Testis (tissue), 2 donors: ENCODE measurements around the gene STYXL2.

ENCODE experiments used
- POLR2A ChIP-seq: fragments of 450-650 bp; IDR thresholded peaks from one replicate; pipeline ENCODE4 v1.6.1; 2017; ENCODE audit warnings: antibody characterized with exemption, mild to moderate bottlenecking, moderate library complexity
- TF ChIP-seq, protein P1 (sequence below), 3 experiments: fragments of 450-650 bp in 2 of 3; fragments of 200-600 bp in 1 of 3; sonication (generic) in 1 of 3; IDR thresholded peaks; one replicate each; pipeline ENCODE4 v1.5.1; 2016 to 2019; ENCODE audit warnings: antibody characterized with exemption in 3 of 3, mild to moderate bottlenecking in 2 of 3, moderate library complexity in 1 of 3

DNA sequence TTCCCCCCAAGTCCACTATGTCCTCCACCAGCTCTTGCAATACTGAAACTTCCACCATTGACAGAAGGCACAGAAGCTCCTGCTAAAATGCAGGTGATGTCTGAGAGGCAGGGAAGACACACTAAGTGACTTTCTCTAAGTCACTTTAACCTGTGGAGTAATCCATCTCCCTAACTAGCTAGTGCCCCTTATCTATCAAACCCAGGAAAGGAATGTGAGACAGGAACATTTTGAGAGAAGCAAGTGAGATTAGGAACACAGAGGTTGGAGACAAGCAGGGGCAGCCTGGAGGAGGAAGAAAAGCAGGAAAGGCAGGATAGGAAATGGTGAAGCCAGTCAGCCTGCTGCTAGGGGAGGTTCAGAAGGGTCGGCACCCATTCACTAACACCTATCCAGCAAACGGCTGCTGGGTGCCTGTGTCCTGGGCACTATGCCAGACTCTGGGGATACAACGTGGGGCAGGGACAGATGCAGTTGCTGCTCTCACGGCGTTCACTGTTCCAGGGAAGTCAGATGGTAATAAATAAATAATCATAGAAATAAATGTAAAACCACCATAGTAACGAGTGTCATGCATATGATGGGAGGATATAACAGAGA is 10.7 kb upstream of the STYXL2 start:
- TF ChIP-seq, protein P1, sequence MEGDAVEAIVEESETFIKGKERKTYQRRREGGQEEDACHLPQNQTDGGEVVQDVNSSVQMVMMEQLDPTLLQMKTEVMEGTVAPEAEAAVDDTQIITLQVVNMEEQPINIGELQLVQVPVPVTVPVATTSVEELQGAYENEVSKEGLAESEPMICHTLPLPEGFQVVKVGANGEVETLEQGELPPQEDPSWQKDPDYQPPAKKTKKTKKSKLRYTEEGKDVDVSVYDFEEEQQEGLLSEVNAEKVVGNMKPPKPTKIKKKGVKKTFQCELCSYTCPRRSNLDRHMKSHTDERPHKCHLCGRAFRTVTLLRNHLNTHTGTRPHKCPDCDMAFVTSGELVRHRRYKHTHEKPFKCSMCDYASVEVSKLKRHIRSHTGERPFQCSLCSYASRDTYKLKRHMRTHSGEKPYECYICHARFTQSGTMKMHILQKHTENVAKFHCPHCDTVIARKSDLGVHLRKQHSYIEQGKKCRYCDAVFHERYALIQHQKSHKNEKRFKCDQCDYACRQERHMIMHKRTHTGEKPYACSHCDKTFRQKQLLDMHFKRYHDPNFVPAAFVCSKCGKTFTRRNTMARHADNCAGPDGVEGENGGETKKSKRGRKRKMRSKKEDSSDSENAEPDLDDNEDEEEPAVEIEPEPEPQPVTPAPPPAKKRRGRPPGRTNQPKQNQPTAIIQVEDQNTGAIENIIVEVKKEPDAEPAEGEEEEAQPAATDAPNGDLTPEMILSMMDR (IDR thresholded peaks at IDR 0.05), result no peak
- no peak for TF ChIP-seq POLR2A
